ENCODE measurements around the gene AACS.

- TF ChIP-seq CTCF (IDR thresholded peaks at IDR 0.05; ENCODE audit: low read depth, low read length, poor library complexity, severe bottlenecking), result no peak
- TF ChIP-seq EZH2phosphoT487 (IDR thresholded peaks at IDR 0.05; ENCODE audit: borderline replicate concordance, low read length), result no peak
These were observed 63.4 kb downstream of the AACS start for GRCh38 chr12:125128439-125129178.

Data from DOHH2 (cell line).